HepG2 (cell line): ENCODE data around the gene NUDT3. TPM values are rescaled to one million over a fixed set of nuclear protein-coding genes. Genes with fewer than 3 reads are reported as not detected.

Experiments used
- CBX1 ChIP-seq: IDR thresholded peaks from one replicate; pipeline ENCODE4 v1.6.1; 2016; ENCODE audit warnings: antibody characterized with exemption, low read depth
- DPF2 ChIP-seq: sonication (generic); formaldehyde crosslinking; IDR thresholded peaks from 2 replicates; pipeline ENCODE4 v1.4.0; 2020; ENCODE audit warnings: mild to moderate bottlenecking, low read depth, missing genetic modification reagents, borderline replicate concordance
- HMG20B ChIP-seq: conservative IDR thresholded peaks from 2 replicates; pipeline ENCODE4 v1.6.1; 2016; ENCODE audit warnings: missing genetic modification reagents, missing compliant biosample characterization
- HOXD1 ChIP-seq: sonication (generic); formaldehyde crosslinking; IDR thresholded peaks from 2 replicates; pipeline ENCODE4 v1.5.0; 2020; ENCODE audit warnings: missing genetic modification reagents
- IRF9 ChIP-seq: sonication (generic); formaldehyde crosslinking; IDR thresholded peaks from 2 replicates; pipeline ENCODE4 v1.8.0; 2022; ENCODE audit warnings: missing genetic modification reagents, mild to moderate bottlenecking, borderline replicate concordance
- JDP2 ChIP-seq: sonication (generic); formaldehyde crosslinking; IDR thresholded peaks from 2 replicates; pipeline ENCODE4 v1.8.1; 2022; ENCODE audit warnings: missing genetic modification reagents, borderline replicate concordance
- MAZ ChIP-seq, 2 experiments: sonication (generic) in 1 of 2; formaldehyde crosslinking in 1 of 2; IDR thresholded peaks; 2 replicates each; pipeline versions ENCODE4 v1.5.0 to v1.6.1; 2012 to 2020; ENCODE audit warnings: low read depth in 2 of 2, mild to moderate bottlenecking in 2 of 2, borderline replicate concordance in 1 of 2, improper control_type of control experiment in 1 of 2, low read length in 1 of 2, missing genetic modification reagents in 1 of 2, moderate library complexity in 1 of 2
- PRDM15 ChIP-seq: sonication (generic); formaldehyde crosslinking; IDR thresholded peaks from 2 replicates; pipeline ENCODE4 v1.4.0; 2020; ENCODE audit warnings: missing genetic modification reagents
- SRSF4 ChIP-seq: fragments of 200-400 bp; formaldehyde crosslinking; IDR thresholded peaks from one replicate; pipeline ENCODE4 v1.6.1; 2018; ENCODE audit warnings: mild to moderate bottlenecking, low read depth, low read length, moderate library complexity; ENCODE audit not compliant: poor library complexity, severe bottlenecking
- SRSF9 ChIP-seq: fragments of 200-400 bp; formaldehyde crosslinking; IDR thresholded peaks from 2 replicates; pipeline ENCODE4 v1.6.1; 2018; ENCODE audit warnings: borderline replicate concordance, mild to moderate bottlenecking, low read depth, low read length; ENCODE audit not compliant: insufficient read depth, poor library complexity, severe bottlenecking
- TMF1 ChIP-seq: sonication (generic); formaldehyde crosslinking; IDR thresholded peaks from 2 replicates; pipeline ENCODE4 v1.8.1; 2022; ENCODE audit warnings: low read depth, missing genetic modification reagents
- ZNF124 ChIP-seq: sonication (generic); formaldehyde crosslinking; IDR thresholded peaks from 2 replicates; pipeline ENCODE4 v1.4.0; 2020; ENCODE audit warnings: missing genetic modification reagents
- ZNF747 ChIP-seq: sonication (generic); formaldehyde crosslinking; IDR thresholded peaks from 2 replicates; pipeline ENCODE4 v1.8.1; 2023; ENCODE audit warnings: missing genetic modification reagents, mild to moderate bottlenecking, borderline replicate concordance
- ZNF761 ChIP-seq: sonication (generic); formaldehyde crosslinking; conservative IDR thresholded peaks from 2 replicates; pipeline ENCODE4 v1.4.0; 2020; ENCODE audit warnings: mild to moderate bottlenecking, missing genetic modification reagents
- ZNF883 ChIP-seq: sonication (generic); formaldehyde crosslinking; IDR thresholded peaks from 2 replicates; pipeline ENCODE4 v1.5.1; 2020; ENCODE audit warnings: mild to moderate bottlenecking, missing genetic modification reagents; ENCODE audit errors: not compliant biosample characterization
- polyA plus RNA-seq, 8 experiments: library from polyadenylated mRNA; depleted of rRNA in 3 of 8; stranded (reverse) in 7 of 8; unstranded in 1 of 8; fragments of >200 nt; fragmentation: Illumina TruSeq in 4 of 8; extraction: Trizol in 4 of 8; gene quantifications; 2 replicates each; pipeline versions ENCODE4 v1.2.1 to v1.2.3, GENCODE V29; 2011 to 2016; ENCODE audit warnings: low read depth in 4 of 8, missing spikeins in 1 of 8, mixed read lengths in 1 of 8; ENCODE audit not compliant: insufficient read depth in 1 of 8
- total RNA-seq, 5 experiments: library from RNA; depleted of rRNA; stranded (reverse); fragments of >200 nt; fragmentation: Illumina TruSeq; extraction: Trizol; gene quantifications; 2 replicates each; pipeline ENCODE4 v1.2.3, GENCODE V29; 2016; ENCODE audit warnings: low read depth in 1 of 5
- TF ChIP-seq, protein P1 (sequence below): sonication (generic); formaldehyde crosslinking; IDR thresholded peaks from 2 replicates; pipeline ENCODE4 v1.5.0; 2020; ENCODE audit warnings: missing genetic modification reagents
- TF ChIP-seq, protein P2 (sequence below): sonication (generic); formaldehyde crosslinking; IDR thresholded peaks from 2 replicates; pipeline ENCODE4 v1.4.0; 2020; ENCODE audit warnings: missing genetic modification reagents, borderline replicate concordance

The NUDT3 gene
- total and polyA plus RNA-seq, 2 of the 13 experiments (the other 11 are each of a cell fraction or from before 2014, with no cell fraction given): 20.2 to 20.6 TPM

DNA sequence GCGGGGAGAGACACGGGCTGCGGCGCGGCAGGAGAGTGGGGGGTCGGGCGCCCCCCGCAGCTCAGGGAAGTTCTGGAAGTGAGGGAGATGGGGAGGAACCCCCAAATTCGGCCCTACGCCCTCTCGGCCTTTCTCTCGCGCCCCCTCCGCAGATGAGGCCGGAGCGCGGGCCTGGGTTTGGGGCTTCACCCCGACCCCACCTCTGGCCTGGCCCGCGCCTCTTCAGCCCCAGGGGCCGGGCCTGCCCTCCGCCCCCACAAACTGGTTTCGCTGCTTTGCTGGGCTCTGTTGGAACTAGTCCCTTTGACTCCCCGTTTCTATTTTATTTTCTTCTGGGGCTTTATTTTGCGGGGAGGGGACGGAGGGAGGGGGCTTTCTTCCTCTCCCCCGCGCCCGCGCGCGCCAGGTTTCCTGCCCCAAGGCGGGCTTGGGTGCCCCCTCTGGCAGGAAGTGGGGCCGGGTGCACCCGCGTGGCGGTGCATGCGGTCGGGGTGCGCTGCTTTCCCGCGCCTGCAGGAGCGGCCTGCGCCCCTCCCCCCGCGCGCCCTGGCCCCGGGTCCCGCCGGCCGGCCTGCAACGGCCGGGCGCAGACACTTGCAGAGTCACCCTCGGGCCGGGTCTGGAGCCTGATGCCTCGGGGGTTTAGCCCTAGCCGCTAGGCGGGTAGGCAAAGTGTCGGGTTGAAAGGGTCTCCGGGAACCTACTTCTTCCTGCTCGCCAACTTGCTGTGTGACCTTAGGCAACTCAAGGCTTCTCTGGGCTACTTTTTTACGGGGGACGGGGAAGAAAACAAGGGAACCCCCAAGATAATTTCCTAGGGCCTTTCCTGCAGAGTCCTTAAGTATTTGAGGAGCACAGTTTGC is 154.5 kb downstream of the NUDT3 start (continued):
- TF ChIP-seq TMF1 (CRISPR knock-in tag) (peak; percentile 99), DPF2 (CRISPR knock-in tag) (no peak), PRDM15 (CRISPR knock-in tag) (peak; percentile 78; the same call in 1 of the 2 replicates), CBX1 (no peak), SRSF9 (no peak), HOXD1 (CRISPR knock-in tag) (peak; percentile 83), SRSF4 (no peak), ZNF747 (CRISPR knock-in tag) (peak; percentile 92), ZNF761 (CRISPR knock-in tag) (peak; percentile 98), ZNF883 (CRISPR knock-in tag) (peak; percentile 96), HMG20B (peak; percentile 63; the same call in 1 of the 2 replicates), IRF9 (CRISPR knock-in tag) (peak; percentile 97), JDP2 (CRISPR knock-in tag) (peak; percentile 83; the same call in 1 of the 2 replicates), ZNF124 (CRISPR knock-in tag) (peak; percentile 90; the same call in 1 of the 2 replicates), MAZ (IDR thresholded peaks at IDR 0.05; ENCODE audit: borderline replicate concordance, low read depth, low read length) (peak; percentile 38; the same call in 1 of the 2 replicates), MAZ (CRISPR knock-in tag; IDR thresholded peaks at IDR 0.05; ENCODE audit: low read depth) (peak; percentile 99)
- TF ChIP-seq, protein P1, sequence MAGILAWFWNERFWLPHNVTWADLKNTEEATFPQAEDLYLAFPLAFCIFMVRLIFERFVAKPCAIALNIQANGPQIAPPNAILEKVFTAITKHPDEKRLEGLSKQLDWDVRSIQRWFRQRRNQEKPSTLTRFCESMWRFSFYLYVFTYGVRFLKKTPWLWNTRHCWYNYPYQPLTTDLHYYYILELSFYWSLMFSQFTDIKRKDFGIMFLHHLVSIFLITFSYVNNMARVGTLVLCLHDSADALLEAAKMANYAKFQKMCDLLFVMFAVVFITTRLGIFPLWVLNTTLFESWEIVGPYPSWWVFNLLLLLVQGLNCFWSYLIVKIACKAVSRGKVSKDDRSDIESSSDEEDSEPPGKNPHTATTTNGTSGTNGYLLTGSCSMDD: peak; percentile 86
- TF ChIP-seq, protein P2, sequence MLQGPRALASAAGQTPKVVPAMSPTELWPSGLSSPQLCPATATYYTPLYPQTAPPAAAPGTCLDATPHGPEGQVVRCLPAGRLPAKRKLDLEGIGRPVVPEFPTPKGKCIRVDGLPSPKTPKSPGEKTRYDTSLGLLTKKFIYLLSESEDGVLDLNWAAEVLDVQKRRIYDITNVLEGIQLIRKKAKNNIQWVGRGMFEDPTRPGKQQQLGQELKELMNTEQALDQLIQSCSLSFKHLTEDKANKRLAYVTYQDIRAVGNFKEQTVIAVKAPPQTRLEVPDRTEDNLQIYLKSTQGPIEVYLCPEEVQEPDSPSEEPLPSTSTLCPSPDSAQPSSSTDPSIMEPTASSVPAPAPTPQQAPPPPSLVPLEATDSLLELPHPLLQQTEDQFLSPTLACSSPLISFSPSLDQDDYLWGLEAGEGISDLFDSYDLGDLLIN (CRISPR knock-in tag): peak; percentile 70; the same call in 1 of the 2 replicates
